Measurements from ENCODE around the gene ETF1. TPM values are rescaled to one million over a fixed set of nuclear protein-coding genes. Genes with fewer than 3 reads are reported as not detected.
A peak's percentile ranks its signal among the peaks of the same experiment; 100 is the strongest.

Gene ETF1
- total RNA-seq, 3 donors from 2014 or later = 95.4 to 112 (median 104) TPM

DNA sequence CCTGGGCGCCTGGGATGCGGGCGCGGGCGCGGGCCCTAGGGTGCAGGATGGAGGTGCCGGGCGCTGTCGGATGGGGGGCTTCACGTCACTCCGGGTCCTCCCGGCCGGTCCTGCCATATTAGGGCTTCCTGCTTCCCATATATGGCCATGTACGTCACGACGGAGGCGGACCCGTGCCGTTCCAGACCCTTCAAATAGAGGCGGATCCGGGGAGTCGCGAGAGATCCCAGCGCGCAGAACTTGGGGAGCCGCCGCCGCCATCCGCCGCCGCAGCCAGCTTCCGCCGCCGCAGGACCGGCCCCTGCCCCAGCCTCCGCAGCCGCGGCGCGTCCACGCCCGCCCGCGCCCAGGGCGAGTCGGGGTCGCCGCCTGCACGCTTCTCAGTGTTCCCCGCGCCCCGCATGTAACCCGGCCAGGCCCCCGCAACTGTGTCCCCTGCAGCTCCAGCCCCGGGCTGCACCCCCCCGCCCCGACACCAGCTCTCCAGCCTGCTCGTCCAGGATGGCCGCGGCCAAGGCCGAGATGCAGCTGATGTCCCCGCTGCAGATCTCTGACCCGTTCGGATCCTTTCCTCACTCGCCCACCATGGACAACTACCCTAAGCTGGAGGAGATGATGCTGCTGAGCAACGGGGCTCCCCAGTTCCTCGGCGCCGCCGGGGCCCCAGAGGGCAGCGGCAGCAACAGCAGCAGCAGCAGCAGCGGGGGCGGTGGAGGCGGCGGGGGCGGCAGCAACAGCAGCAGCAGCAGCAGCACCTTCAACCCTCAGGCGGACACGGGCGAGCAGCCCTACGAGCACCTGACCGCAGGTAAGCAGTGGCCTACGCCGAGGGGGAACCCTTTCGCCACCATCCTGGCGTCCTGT, 77.5 kb downstream of the ETF1 start, which contains the start of gene EGR1:
TSS of gene EGR1 (plus strand) at position 219 of the 864 bp plus-strand sequence. CDS start at position 502, 283 bp downstream.
- TF ChIP-seq CTCF (IDR thresholded peaks at IDR 0.05) (peak in 2 of 3 donors; percentile 31 to 36), POLR2AphosphoS5 (IDR thresholded peaks at IDR 0.05) (peak; percentile 59 to 91 (median 73)), POLR2A (IDR thresholded peaks at IDR 0.05) (peak; percentile 9)
- peak; percentile 93 to 97 for DNase-seq (ENCODE audit: low spot score in 2 of 2)
- H3K4me1 ChIP-seq = peaks cover 11 to 13% of the 10 kb centered on the region in 2 donors
- H3K27me3 ChIP-seq = no peaks in the 10 kb centered on the region
- no peaks in the 10 kb centered on the region for H3K9me3 ChIP-seq
- intact Hi-C loops (cut with DNase I; ENCODE audit: low total_unique reads) = no loop called here
- peak within 1 kb of the TSS; percentile 78 to 83 (median 81) for H3K4me3 ChIP-seq
- peak within 1 kb of the TSS; percentile 97 to 99 for H3K27ac ChIP-seq
- H3K36me3 ChIP-seq = no peaks in the 10 kb centered on the region

DNA sequence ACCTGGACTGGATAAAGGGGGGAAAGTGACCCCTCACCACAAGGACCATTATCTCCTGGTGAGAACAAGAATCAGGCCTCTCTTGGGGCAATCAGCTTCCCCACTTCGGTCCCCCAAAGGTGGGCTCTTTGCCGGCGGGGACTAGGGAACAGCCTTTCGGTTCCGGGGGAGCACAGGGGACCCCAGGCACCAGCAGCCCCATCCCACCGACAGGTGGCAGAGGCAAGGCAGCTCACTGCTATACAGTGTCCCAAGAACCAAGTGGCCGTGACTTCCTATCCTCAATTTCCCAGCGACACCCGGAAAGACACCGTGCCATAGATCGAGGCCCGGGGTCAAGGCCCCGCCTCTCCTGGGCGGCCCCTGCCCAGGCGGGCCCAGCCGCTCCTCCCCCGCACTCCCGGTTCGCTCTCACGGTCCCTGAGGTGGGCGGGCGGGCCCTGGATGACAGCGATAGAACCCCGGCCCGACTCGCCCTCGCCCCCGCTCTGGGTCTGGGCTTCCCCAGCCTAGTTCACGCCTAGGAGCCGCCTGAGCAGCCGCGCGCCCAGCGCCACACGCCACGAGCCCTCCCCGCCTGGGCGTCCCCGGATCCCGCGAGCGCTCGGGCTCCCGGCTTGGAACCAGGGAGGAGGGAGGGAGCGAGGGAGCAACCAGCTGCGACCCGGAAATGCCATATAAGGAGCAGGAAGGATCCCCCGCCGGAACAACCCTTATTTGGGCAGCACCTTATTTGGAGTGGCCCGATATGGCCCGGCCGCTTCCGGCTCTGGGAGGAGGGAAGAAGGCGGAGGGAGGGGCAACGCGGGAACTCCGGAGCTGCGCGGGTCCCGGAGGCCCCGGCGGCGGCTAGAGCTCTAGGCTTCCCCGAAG, 78.4 kb downstream of the ETF1 start:
- peaks cover 7 to 11% of the 10 kb centered on the region in 2 donors for H3K4me1 ChIP-seq
- no peaks in the 10 kb centered on the region for H3K27me3 ChIP-seq
- H3K36me3 ChIP-seq = no peaks in the 10 kb centered on the region
- H3K9me3 ChIP-seq = no peaks in the 10 kb centered on the region
- TF ChIP-seq CTCF (IDR thresholded peaks at IDR 0.05) (peak; percentile 21 to 76 (median 32)), POLR2A (IDR thresholded peaks at IDR 0.05) (peak; percentile 65), POLR2AphosphoS5 (IDR thresholded peaks at IDR 0.05) (peak; percentile 59 to 86 (median 67))
- H3K27ac ChIP-seq = peak overlapping the region; percentile 97 to 99
- peak; percentile 96 to 98 for DNase-seq (ENCODE audit: low spot score in 2 of 2)
- intact Hi-C loops (cut with DNase I; ENCODE audit: low total_unique reads) = no loop called here
- H3K4me3 ChIP-seq = peak overlapping the region; percentile 78 to 83 (median 81)

- TF ChIP-seq POLR2A (IDR thresholded peaks at IDR 0.05) (peak; percentile 77), POLR2AphosphoS5 (IDR thresholded peaks at IDR 0.05) (peak; percentile 90 to 94 (median 92)), CTCF (IDR thresholded peaks at IDR 0.05) (peak; percentile 78 to 97 (median 91))
- no peaks in the 10 kb centered on the region for H3K9me3 ChIP-seq
- no peaks in the 10 kb centered on the region for H3K27me3 ChIP-seq
- peaks cover 5 to 11% of the 10 kb centered on the region in 2 donors for H3K4me1 ChIP-seq
- intact Hi-C loops (cut with DNase I; ENCODE audit: low total_unique reads) = no loop called here
- H3K36me3 ChIP-seq = no peaks in the 10 kb centered on the region
- H3K4me3 ChIP-seq = peak overlapping the region; percentile 78 to 83 (median 81)
- peak overlapping the region; percentile 97 to 99 for H3K27ac ChIP-seq
- peak; percentile 93 to 96 for DNase-seq (ENCODE audit: low spot score in 2 of 2)
These were observed 79.0 kb downstream of the ETF1 start for GRCh38 chr5:138464008-138464387.

GRCh38 chr5:138463419-138464007, 79.5 kb downstream of the ETF1 start:
- Histone ChIP-seq H3K4me1 (peaks cover 5 to 11% of the 10 kb centered on the region in 2 donors), H3K27me3 (no peaks in the 10 kb centered on the region), H3K4me3 (peak overlapping the region; percentile 78 to 83 (median 81)), H3K27ac (peak overlapping the region; percentile 97 to 99), H3K36me3 (no peaks in the 10 kb centered on the region), H3K9me3 (no peaks in the 10 kb centered on the region)
- intact Hi-C loops (cut with DNase I; ENCODE audit: low total_unique reads) = no loop called here
- TF ChIP-seq POLR2AphosphoS5 (IDR thresholded peaks at IDR 0.05) (no peak), POLR2A (IDR thresholded peaks at IDR 0.05) (no peak)
- peak in 1 of 2 donors; percentile 51 for DNase-seq (ENCODE audit: low spot score in 2 of 2)

All from breast epithelium (tissue), 4 donors.